Neural progenitor cell (in vitro differentiated cells): ENCODE results near the gene FAM193B. TPM values are rescaled to one million over a fixed set of nuclear protein-coding genes. Genes with fewer than 3 reads are reported as not detected.

ENCODE experiments used
- DNase-seq: peaks from one replicate; pipeline ENCODE4 v3.0.0-alpha.2; 2016; ENCODE audit warnings: low spot score
- H2AFZ ChIP-seq: fragments of 200-600 bp; sonication (generic); replicated peaks from 2 replicates; pipeline ENCODE4 v1.6.1; 2016; ENCODE audit warnings: antibody characterized with exemption
- H3F3A ChIP-seq: fragments of 200-600 bp; sonication (generic); 2 replicates; pipeline ENCODE4 v1.6.1; 2016; ENCODE audit warnings: antibody characterized with exemption, low read depth
- H3K27ac ChIP-seq: fragments of 200-600 bp; sonication (generic); 2 replicates; pipeline ENCODE4 v1.5.1; 2016; ENCODE audit warnings: mild to moderate bottlenecking
- H3K27me3 ChIP-seq: fragments of 200-600 bp; sonication (generic); 2 replicates; pipeline ENCODE4 v1.6.1; 2016; ENCODE audit warnings: mild to moderate bottlenecking, moderate library complexity
- H3K36me3 ChIP-seq: fragments of 200-600 bp; sonication (generic); 2 replicates; pipeline ENCODE4 v1.5.1; 2016
- H3K4me1 ChIP-seq: fragments of 200-600 bp; sonication (generic); 2 replicates; pipeline ENCODE4 v1.6.1; 2016; ENCODE audit warnings: mixed run types
- H3K4me2 ChIP-seq: fragments of 200-600 bp; sonication (generic); 2 replicates; pipeline ENCODE4 v1.6.1; 2016
- H3K4me3 ChIP-seq: fragments of 200-600 bp; sonication (generic); 2 replicates; pipeline ENCODE4 v1.5.1; 2016
- H3K79me2 ChIP-seq: fragments of 200-600 bp; sonication (generic); 2 replicates; pipeline ENCODE4 v1.6.1; 2016; ENCODE audit warnings: low read depth
- H3K9ac ChIP-seq: fragments of 200-600 bp; sonication (generic); 2 replicates; pipeline ENCODE4 v1.6.1; 2016
- H3K9me3 ChIP-seq: fragments of 200-600 bp; sonication (generic); 2 replicates; pipeline ENCODE4 v1.5.1; 2016; ENCODE audit warnings: low read depth
- H4K20me1 ChIP-seq: fragments of 200-600 bp; sonication (generic); 2 replicates; pipeline ENCODE4 v1.6.1; 2016; ENCODE audit warnings: low read depth
- H3K27ac Mint-ChIP-seq: 3 replicates; pipeline ENCODE4 v1.8.0; 2021; ENCODE audit warnings: mixed read lengths
- H3K27me3 Mint-ChIP-seq: 2 replicates; pipeline ENCODE4 v1.8.0; 2022; ENCODE audit warnings: low read depth, mild to moderate bottlenecking, inconsistent platforms, moderate library complexity, mixed read lengths; ENCODE audit not compliant: insufficient read depth
- H3K36me3 Mint-ChIP-seq: 3 replicates; pipeline ENCODE4 v1.8.0; 2021; ENCODE audit warnings: mixed read lengths
- H3K4me1 Mint-ChIP-seq: 3 replicates; pipeline ENCODE4 v1.8.0; 2021; ENCODE audit warnings: mixed read lengths
- H3K4me3 Mint-ChIP-seq: 3 replicates; pipeline ENCODE4 v1.8.0; 2021; ENCODE audit warnings: mild to moderate bottlenecking, moderate library complexity, mixed read lengths
- H3K9me3 Mint-ChIP-seq: 3 replicates; pipeline ENCODE4 v1.8.0; 2020; ENCODE audit warnings: mixed read lengths
- CTCF ChIP-seq: fragments of 200-600 bp; sonication (generic); IDR thresholded peaks from 2 replicates; pipeline ENCODE4 v1.5.1; 2017; ENCODE audit warnings: antibody characterized with exemption, mild to moderate bottlenecking
- EZH2 ChIP-seq: fragments of 200-600 bp; sonication (generic); IDR thresholded peaks from 2 replicates; pipeline ENCODE4 v1.6.1; 2017; ENCODE audit warnings: antibody characterized with exemption, mild to moderate bottlenecking, moderate library complexity
- EZH2phosphoT487 ChIP-seq: fragments of 200-600 bp; sonication (generic); IDR thresholded peaks from 2 replicates; pipeline ENCODE4 v1.6.1; 2017; ENCODE audit warnings: antibody characterized with exemption
- total RNA-seq: library from RNA; depleted of rRNA; stranded (reverse); fragments of >200 nt; gene quantifications from 2 replicates; pipeline ENCODE4 v1.2.3, GENCODE V29; 2015; ENCODE audit warnings: low replicate concordance

Gene FAM193B
- total RNA-seq, 1 donor from 2014 or later = 42.5 TPM

- Mint-ChIP-seq H3K4me3 (peak overlapping the region; percentile 33), H3K27ac (peak overlapping the region; percentile 81), H3K9me3 (no peaks in the 10 kb centered on the region), H3K27me3 (peaks cover 18% of the 10 kb centered on the region), H3K36me3 (peaks cover 15% of the 10 kb centered on the region), H3K4me1 (peaks cover 47% of the 10 kb centered on the region)
- Histone ChIP-seq H3K36me3 (no peaks in the 10 kb centered on the region), H4K20me1 (peaks cover 62% of the 10 kb centered on the region), H3K4me3 (no peak overlapping the region), H3K9ac (no peak overlapping the region), H3K79me2 (peaks cover 31% of the 10 kb centered on the region), H2AFZ (no peak overlapping the region), H3K4me1 (peaks cover 32% of the 10 kb centered on the region), H3K9me3 (no peaks in the 10 kb centered on the region), H3K4me2 (no peak overlapping the region), H3F3A (peaks cover 49% of the 10 kb centered on the region), H3K27ac (no peak overlapping the region), H3K27me3 (peaks cover 12% of the 10 kb centered on the region)
- no peak for DNase-seq
- TF ChIP-seq EZH2phosphoT487 (no peak), CTCF (no peak), EZH2 (no peak)
These were observed 60.5 kb downstream of the FAM193B start for GRCh38 chr5:177493795-177494345.

- Mint-ChIP-seq H3K4me3 (no peak overlapping the region), H3K27ac (peak overlapping the region; percentile 90)
These were observed 61.5 kb downstream of the FAM193B start for GRCh38 chr5:177492841-177493240.

DNA sequence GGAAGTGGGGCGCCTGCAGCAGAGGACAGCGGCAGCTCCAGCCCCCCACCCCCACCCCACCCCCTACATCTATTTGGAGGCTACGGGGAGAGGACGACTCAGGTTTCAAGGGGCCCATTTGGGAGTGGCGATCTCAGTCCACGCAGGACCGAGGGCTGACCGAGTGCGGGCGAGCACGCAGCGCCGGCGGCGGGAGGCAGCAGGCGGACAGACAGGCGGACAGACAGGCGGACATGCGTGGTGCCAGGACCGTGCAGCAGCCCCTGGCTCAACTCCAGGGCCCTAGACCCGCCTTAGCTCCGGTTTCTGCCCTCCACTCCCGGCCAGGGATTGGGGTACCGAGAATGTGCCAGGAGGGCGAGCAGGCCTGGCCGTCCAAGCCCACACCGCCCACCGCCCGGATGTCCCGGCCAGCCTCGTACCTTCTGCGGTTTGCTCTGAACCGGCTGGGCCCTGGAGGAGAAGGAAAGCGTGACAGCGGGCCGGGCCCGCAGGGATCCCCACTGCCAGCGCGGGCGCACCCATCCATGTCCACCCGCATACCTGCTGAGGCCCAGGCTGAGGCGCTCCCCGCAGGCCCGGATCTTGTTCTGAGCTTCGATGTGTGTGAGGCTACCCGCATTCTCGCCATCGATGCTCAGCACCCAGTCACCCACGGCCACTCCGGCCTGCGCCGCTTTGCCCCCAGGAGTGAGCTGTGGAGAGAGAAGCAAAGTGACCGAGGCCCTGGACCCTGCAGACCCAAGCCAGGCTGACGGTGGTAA is 62.2 kb downstream of the FAM193B start:
- no peaks in the 10 kb centered on the region for H3K9me3 Mint-ChIP-seq
- Histone ChIP-seq H4K20me1 (peaks cover 73% of the 10 kb centered on the region), H3K4me3 (no peak overlapping the region), H3K9ac (no peak overlapping the region), H3K36me3 (peaks cover 5% of the 10 kb centered on the region), H3K79me2 (peaks cover 31% of the 10 kb centered on the region), H3F3A (peaks cover 41% of the 10 kb centered on the region), H3K4me1 (peaks cover 25% of the 10 kb centered on the region), H3K9me3 (no peaks in the 10 kb centered on the region), H2AFZ (no peak overlapping the region), H3K27me3 (no peaks in the 10 kb centered on the region), H3K27ac (no peak overlapping the region), H3K4me2 (no peak overlapping the region)
- peaks cover 9% of the 10 kb centered on the region for H3K27me3 Mint-ChIP-seq
- H3K27ac Mint-ChIP-seq = no peak overlapping the region
- H3K4me1 Mint-ChIP-seq = peaks cover 38% of the 10 kb centered on the region
- H3K4me3 Mint-ChIP-seq = no peak overlapping the region
- H3K36me3 Mint-ChIP-seq = peaks cover 21% of the 10 kb centered on the region
- no peak for TF ChIP-seq EZH2phosphoT487
- no peak for TF ChIP-seq CTCF
- no peak for TF ChIP-seq EZH2
- no peak for DNase-seq

More at GRCh38 chr5:177492841-177493240, 61.5 kb downstream of the FAM193B start:
- Histone ChIP-seq H3K36me3 (no peaks in the 10 kb centered on the region), H3K9me3 (no peaks in the 10 kb centered on the region), H3K4me2 (no peak overlapping the region), H3K27me3 (peaks cover 1% of the 10 kb centered on the region), H4K20me1 (peaks cover 70% of the 10 kb centered on the region), H3K9ac (no peak overlapping the region), H3K27ac (peak overlapping the region; percentile 22), H2AFZ (no peak overlapping the region), H3K4me1 (peaks cover 25% of the 10 kb centered on the region), H3K79me2 (peaks cover 31% of the 10 kb centered on the region), H3K4me3 (no peak overlapping the region), H3F3A (peaks cover 39% of the 10 kb centered on the region)
- Mint-ChIP-seq H3K4me1 (peaks cover 38% of the 10 kb centered on the region), H3K27me3 (peaks cover 11% of the 10 kb centered on the region), H3K36me3 (peaks cover 17% of the 10 kb centered on the region), H3K9me3 (no peaks in the 10 kb centered on the region)
- TF ChIP-seq CTCF (no peak), EZH2phosphoT487 (no peak), EZH2 (no peak)
- DNase-seq = no peak
